Globus pallidus (tissue), 1 donor: ENCODE measurements around the gene C1orf185.
A peak's percentile ranks its signal among the peaks of the same experiment; 100 is the strongest.
"Not testable (repeated sequence)": the region's sequence is repeated elsewhere in the genome, so short reads cannot be mapped to it uniquely, and the experiment has no call there.

ENCODE experiments used
- DNase-seq: peaks from one replicate; pipeline ENCODE4 v3.0.0-alpha.2; 2015; ENCODE audit warnings: low spot score

Gene C1orf185

DNA sequence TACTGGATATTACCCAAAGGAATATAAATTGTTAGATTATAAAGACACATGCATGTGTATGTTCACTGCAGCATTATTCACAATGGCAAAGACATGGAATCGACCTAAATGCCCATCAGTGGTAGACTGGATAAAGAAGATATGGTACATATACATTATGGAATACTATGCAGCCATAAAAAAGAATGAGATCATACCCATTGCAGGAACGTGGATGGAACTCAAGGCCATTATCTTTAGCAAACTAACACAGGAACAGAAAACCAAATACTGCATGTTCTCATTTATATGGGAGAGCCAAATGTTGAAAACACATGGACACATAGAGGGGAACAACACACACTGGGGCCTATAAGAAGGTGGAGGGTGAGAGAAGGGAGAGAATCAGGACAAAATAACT is 35.7 kb downstream of the C1orf185 start:
- not testable (repeated sequence) for DNase-seq

DNA sequence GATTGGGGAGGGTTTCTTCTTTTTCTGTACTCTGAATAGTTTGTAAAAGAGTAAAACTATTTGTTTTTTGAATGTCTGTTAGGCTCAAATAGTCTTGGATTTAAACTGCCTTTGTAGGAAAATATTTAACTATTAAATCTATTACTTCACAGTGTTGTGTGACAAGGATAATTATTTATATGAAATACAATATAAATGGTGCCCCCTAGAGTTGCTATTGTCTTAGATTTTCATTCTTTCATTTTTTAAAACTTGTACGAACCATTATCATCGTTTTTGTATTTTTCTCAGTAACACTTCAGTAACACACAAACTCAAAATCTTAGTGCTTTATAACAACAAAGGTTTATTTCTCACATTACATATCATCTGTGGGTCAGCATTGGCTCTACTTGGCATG is 37.4 kb downstream of the C1orf185 start:
- no peak for DNase-seq

DNA sequence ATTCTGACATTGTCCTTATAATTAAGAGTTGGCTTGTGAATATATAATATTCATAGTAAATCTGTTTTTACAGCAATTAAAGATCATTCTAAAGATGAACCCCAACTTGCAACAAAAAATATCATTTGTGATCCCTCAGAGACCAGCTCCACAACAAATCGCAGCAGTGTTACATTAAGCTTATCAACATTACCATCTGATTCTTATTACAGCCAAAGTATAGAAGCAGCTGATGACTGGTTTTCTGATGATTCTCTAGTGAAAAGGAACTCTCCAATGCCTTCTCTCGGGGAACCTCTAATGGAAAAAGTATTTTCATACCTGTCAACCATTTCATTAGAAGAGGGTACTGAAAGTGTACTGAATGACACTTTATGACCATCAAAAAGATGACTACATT is 45.4 kb downstream of the C1orf185 start:
- DNase-seq: no peak

DNA sequence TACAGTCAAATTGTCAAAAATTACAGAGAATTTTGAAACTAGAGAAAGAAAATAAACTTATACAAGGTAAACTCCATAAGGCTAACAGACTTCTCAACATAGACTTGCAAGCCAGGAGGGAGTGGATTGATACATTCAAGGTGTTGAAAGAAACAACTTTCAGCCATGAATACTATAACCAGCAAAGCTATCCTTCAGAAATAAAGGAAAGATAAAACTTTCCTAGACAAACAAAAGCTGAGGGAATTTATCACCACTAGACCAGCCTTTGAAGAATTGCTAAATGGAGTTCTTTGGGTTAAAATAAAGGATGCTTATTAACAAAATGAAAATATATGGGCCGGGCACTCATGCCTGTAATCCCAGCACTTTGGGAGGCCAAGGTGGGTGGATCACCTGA is 52.7 kb downstream of the C1orf185 start:
- no peak for DNase-seq

DNA sequence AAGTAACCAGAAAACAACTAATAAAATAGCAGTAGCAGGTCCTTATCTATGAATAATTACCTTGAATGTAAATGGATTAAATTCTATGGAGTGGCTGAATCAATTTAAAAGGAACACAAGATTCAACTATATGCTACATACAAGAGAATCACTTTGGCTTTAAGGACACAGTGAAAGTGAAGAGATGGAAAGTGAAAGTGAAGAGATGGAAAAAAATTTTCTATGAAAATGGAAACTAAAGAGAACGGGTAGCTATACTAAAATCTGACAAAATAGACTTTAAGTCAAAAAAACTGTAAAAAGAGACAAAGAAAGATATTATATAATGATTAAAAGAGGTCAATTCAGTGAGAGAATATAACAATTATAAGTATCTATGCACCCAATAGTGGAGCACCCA is 54.7 kb downstream of the C1orf185 start:
- DNase-seq: no peak

DNA sequence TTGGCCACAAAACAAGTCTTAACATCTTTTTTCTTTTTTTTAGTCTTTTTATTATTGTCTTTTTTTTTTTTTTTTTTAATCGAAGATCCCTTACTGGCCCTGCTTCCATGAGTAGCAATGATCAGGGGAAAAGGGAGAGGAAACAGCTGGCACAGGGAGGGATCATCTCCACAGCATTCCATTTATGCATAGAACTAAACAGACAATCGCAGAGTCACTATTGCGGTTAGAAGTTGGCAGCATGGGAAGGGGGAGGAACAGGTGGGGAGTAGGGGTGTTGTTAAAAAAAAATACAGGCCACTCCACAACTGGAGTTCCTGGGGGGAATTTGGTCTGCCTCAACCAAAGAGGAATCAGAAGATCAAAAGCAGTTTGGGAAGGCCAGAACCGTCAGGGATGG is 55.4 kb downstream of the C1orf185 start:
- no peak for DNase-seq

DNA sequence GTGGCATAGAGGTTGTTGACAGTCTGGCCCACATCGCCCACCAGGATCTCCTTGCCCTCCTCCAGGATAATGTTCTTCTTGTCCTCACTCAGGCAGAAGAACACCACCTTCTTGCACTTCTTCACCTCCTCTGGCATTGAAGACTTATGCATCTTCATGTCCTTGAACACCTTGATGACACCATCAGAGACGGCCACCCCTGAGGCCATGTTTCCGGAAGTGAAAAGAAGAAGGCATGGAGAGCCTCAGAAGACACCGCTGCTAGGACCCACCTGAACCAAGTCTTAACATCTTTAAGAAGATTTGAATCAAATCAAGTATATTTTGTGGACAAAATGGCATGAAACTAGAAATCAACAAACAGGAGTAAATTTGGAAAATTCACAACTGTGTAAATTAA is 56.2 kb downstream of the C1orf185 start:
- no peak for DNase-seq

DNA sequence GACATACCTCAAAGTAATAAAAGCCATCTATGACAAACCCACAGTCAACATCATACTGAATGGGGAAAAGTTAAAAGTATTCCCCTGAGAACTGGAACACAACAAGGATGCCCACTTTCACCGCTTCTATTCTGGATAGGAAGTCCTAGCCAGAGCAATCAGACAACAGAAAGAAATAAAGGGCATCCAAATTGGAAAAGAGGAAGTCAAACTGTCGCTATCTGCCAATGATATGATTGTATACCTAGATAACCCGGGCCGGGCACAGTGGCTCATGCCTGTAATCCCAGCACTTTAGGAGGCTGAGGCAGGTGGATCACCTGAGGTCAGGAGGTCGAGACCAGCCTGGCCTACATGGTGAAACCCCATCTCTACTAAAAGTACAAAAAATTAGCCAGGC is 60.5 kb downstream of the C1orf185 start:
- DNase-seq: not testable (repeated sequence)

DNA sequence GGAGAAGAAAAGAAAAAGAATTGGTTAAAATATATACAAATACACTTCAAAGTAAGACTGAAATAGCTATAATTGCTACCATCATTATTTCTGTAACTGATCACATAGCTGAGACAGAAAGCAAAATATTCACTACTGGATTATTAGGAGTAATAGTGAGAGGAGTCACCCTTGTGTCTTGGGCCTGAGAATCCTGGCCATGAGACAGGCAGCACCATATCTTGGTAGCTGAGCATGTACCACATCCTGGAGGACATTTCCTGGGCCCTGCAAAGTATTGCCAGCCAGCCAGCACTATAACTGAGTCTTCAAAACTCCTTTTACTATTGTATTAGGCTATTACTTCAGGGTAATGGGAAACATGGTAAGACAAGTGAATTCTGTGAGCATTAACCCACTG is 63.5 kb downstream of the C1orf185 start:
- no peak for DNase-seq

DNA sequence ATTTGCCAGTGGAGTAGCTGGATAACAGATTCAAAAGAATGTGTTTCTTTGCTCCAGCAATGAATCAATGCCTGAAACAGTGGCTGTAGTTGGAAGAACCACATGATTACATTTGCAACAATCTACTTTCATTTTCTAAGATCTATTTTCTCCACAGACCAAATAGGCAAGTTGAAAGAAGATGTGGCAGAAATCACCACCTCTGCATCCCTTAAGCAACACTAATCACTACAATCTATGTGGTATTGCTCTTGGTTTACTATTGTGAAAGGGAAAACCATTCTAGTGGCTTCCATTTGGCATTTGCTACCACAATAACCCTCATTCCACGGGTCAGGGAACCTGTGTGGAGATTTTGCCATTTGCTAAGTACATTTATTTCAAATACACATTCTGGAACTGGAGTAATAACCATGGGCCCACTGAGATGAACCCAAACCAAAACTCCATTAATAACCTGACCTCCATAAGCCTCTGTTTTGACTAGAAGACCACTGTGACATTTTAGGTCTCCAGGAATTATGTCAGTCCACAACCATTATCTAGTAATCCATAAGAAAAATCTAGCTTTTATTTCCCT is 66.3 kb downstream of the C1orf185 start:
- no peak for DNase-seq

DNA sequence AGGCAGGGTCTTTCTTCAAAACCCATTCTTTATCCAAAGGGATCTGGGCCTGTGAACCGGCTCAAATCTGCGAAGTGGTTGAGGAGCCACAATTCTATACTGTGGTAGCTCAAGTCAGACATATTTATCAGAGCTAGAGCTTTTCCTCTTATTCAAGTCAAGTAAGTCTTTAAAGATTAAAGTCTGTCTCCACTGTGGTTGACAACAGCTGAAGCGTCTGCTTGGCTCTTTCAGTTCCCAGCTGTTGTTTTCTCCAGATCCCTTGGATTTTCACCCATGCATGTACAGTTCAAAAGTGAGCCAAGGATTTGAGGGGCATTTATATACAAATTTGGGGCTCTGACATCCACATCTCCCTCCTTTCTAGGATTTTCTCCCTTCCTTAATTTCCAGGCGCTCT is 66.9 kb downstream of the C1orf185 start:
- no peak for DNase-seq

DNA sequence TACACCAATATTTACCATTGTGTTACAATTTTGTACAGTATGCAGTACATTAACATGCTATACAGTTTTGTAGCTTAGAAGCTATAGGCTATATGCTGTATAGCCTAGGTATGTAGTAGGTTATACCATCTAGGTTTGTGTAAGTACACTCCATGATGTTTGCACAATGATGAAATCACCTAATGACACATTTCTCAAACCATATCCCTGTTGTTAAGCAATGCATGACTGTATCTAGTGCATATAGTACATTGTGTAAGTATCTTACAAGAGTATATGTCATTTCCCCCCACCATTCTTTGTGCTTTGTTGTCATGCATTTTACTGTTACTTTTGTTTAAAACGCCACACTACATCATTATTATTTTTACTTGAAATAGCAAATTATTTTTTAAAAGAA is 68.3 kb downstream of the C1orf185 start:
- no peak for DNase-seq

DNA sequence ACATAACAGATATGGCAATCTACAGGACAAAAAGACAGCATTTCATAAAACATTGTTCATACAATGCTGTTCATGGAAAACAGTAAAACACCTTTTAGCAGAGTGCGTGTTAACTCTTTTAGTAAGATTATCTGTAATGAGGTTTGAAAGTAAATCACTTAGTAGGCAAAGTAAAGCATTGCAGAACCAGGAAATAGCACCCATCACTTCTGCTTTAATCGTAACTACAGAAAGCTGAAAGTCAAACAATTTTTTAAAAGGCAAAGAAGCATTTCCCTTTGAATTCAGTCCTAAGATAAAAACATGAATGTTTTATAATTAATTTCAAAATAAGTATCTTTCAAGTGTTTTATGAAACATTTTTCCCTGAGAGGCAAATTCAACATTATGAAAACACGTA is 70.8 kb downstream of the C1orf185 start:
- no peak for DNase-seq

DNA sequence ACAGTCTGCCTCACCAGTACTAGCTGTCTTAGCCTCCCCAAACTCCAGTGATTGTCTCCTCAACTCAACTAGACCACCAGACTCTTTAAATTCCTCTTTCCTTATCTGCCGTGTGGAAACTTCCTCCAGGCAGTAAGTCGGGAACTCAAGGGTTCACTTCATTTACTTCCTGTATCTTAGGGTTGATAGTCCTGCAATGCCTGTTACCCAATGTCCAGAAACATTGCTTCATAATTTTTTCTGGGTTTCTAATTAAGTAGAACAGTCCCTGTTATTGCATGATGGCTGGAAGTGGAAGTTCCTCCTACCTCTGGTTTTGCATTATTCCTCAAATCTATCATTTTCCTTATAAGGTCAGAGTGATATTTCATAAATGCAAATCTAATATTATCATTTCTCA is 73.2 kb downstream of the C1orf185 start:
- no peak for DNase-seq

DNA sequence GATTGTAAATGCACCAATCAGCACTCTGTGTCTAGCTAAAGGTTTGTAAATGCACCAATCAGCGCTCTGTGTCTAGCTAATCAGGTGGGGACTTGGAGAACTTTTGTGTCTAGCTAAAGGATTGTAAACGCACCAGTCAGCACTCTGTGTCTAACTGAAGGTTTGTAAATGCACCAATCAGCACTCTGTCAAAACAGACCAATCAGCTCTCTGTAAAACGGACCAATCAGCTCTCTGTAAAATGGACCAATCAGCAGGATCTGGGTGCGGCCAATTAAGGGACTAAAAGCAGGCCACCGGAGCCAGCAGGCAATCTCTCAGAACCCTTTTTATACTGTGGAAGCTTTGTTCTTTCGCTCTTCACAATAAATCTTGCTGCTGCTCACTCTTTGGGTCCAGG is 76.0 kb downstream of the C1orf185 start:
- not testable (repeated sequence) for DNase-seq

DNA sequence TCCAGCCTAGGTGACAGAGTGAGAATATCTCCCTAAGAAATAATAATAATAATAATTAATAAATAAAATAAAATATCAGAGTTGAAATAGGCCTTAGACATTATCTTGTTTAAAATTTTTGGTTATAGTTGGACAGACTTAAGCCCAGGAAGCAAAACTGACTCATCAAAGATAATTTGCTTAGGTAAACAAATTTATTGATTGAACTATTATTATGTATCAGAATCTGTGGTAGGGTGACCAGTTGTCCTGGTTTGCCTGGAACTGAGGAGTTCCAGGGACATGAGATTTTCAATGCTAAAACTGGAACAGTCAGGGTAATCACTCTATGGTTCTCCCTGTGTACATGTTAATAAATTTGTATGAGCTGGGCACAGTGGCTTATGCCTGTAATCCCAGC is 86.2 kb downstream of the C1orf185 start:
- DNase-seq: no peak

DNA sequence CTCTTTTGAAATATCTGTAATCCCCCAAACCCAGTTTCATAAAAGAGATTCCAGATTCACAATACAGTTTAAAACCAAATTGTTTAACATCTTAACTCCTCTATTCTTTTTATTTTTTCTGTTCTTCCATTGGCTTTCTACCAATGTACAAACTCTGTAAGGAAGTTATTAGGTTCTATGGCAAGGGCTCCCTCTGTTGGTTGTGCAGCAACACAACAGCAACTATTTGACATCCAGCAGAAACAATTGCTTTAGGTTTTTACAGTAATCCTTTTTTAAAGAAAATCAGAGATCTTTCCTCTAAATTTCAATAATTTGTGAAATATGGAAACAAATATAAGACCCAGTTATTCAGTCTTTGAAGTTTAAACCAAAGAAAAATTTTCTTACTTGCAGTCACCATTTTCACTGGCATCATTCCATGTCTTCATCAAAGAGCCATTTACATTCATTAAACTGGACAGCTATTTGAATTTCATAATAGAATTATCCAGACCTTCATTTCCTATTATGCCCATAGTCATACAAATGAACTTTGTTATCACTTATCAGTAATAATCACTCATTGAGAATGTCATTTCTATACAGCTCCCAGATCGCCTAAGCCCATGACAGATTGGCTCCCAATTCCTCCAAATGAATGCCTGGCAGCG is 87.5 kb downstream of the C1orf185 start:
- peak; percentile 63 for DNase-seq

DNA sequence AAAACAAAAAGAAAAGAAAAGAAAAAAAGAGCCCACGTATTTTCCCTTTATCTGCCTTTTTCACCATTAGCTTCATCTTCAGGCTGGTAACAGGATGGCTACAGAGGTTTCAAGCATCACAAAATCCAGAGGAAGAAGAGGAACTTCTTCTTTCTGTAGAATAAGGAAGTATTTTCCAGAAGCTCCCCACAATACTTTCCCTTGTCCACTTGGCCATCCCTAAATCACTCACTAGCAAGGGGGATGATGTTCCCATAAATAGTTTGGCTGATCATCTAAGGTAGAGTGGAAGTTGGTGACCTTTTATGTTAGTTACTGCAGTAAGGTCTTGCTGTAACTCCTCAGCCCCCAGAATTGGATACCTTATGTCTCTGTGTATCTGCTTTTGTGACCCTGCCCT is 88.9 kb downstream of the C1orf185 start:
- DNase-seq: peak; percentile 1

DNA sequence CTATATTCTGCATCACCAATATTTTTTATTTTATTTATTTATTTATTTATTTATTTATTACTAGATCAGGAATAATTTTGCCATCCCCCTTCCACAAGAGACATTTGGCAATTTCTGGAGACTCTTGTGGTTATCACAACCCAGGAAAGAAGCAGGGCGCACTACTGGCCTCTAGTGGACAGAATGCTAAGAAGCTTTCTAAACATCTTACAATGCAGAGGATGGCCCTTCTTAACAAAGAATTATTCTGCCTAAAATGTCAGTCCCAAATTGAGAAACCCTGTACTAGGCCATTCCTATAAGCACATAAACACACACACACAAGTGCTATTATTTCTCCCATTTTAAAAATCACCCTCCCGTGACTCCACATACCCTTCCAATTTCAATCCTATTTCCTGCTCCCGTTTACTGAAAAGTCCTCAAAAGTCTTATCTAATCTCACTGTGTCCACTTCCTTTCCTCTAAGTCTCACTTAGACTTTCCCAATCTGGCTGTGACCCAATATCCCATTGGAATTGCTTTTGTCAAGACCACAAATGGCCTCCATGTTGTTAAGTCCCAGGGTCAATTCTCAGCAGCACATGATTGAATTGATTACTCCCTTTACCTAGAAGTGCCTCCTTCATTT is 90.3 kb downstream of the C1orf185 start:
- peak; percentile 69 for DNase-seq

DNA sequence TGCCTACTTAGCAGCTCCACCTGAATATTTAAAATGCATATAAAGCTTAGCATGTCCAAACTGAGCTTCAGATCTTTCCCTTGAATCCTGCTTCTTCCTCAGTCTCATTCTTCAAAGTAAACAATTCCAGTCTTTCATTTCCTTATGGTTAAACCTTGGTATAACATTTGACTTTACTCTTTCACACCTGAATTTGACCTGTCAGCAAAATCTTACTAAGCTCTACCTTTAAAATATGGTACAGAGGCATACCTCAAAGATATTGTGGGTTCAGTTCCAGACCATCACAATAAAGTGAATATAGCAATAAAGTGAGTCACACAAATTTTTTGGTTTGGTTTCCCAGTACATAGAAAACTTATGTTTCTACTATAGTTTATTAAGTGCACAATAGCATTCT is 91.5 kb downstream of the C1orf185 start:
- no peak for DNase-seq
